Gastroesophageal sphincter (tissue), 2 donors: ENCODE results near the gene B4GALT5.

Source experiments
- EP300 ChIP-seq: sonication (generic); formaldehyde crosslinking; IDR thresholded peaks from one replicate; pipeline ENCODE4 v1.6.1; 2017; ENCODE audit warnings: antibody characterized with exemption, mild to moderate bottlenecking
- POLR2AphosphoS5 ChIP-seq: sonication (generic); formaldehyde crosslinking; IDR thresholded peaks from one replicate; pipeline ENCODE4 v1.6.1; 2017; ENCODE audit warnings: antibody characterized with exemption

DNA sequence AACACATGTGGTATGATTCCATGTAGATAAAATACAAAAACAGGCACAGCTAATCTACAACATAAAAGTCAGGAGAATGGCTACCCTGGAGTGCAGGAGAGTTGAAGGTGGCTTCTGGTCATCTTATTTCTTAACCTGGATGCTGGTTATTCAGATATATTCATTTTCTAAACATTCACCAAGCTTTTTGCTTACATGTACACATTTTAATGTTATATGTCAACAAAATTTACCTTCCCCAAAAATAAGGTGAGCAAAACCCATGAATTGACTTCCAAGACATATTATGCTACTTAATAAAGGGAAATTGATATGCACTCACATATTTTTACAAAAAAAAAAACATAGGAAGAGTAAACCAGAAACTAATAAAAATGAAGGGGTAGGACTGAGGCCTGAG is 50.6 kb downstream of the B4GALT5 start:
- TF ChIP-seq EP300 = no peak
- TF ChIP-seq POLR2AphosphoS5 = no peak
